Mesodermal cell (in vitro differentiated cells): Measurements from ENCODE around the gene BBS9.

Experiments used
- H3K27ac ChIP-seq: 2 replicates; pipeline ENCODE4 v1.7.0; 2013; ENCODE audit warnings: mild to moderate bottlenecking, low read depth, low read length, moderate library complexity; ENCODE audit not compliant: severe bottlenecking
- H3K36me3 ChIP-seq: 2 replicates; pipeline ENCODE4 v1.7.1; 2013; ENCODE audit warnings: mild to moderate bottlenecking, low read length, moderate library complexity; ENCODE audit not compliant: control insufficient read depth, insufficient read depth
- H3K4me1 ChIP-seq: one replicate; pipeline ENCODE4 v1.7.1; 2013; ENCODE audit warnings: mild to moderate bottlenecking, low read length; ENCODE audit not compliant: insufficient read depth, control insufficient read depth, poor library complexity, severe bottlenecking
- H3K4me3 ChIP-seq: 2 replicates; pipeline ENCODE4 v1.7.0; 2013; ENCODE audit warnings: low read length, control low read depth, mild to moderate bottlenecking; ENCODE audit not compliant: insufficient read depth, poor library complexity, severe bottlenecking; ENCODE audit errors: extremely low read depth
- H3K9me3 ChIP-seq: 2 replicates; pipeline ENCODE4 v1.7.1; 2013; ENCODE audit warnings: mild to moderate bottlenecking, low read length, moderate library complexity; ENCODE audit not compliant: control insufficient read depth
- WGBS, 2 experiments: methylation state at CpG; one replicate each; pipeline ENCODE4 v1.1.5; 2013; ENCODE audit warnings: missing lambda C conversion rate in 2 of 2; ENCODE audit not compliant: insufficient coverage in 2 of 2; 5-methylcytosine and 5-hydroxymethylcytosine counted together

BBS9 gene

DNA sequence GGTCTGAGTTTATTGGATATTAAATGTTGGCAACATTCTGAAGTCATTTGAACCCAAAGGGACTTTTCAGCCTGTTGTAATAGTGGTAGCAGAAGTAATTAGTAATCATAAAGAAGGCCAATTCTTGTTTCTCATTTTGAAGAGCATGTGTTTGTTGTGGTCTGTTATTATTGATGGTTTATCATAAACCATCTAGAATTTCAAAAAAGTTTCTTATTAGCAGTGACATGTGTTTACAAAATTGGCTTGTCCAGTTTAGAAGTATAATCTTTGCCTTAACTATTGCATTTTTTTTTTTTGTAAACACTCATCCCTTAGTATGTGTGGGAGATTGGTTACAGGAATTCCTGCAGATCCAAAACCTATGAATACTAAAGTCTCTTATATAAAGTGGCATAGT, 177.8 kb downstream of the BBS9 start:
- Histone ChIP-seq H3K27ac (no peak overlapping the region), H3K4me3 (no peak overlapping the region), H3K4me1 (no peaks in the 10 kb centered on the region), H3K36me3 (no peaks in the 10 kb centered on the region), H3K9me3 (peaks cover 3% of the 10 kb centered on the region)

GRCh38 chr7:33310546-33310945, 181.2 kb downstream of the BBS9 start:
- Histone ChIP-seq H3K27ac (no peak overlapping the region), H3K36me3 (no peaks in the 10 kb centered on the region), H3K4me3 (no peak overlapping the region), H3K9me3 (no peaks in the 10 kb centered on the region), H3K4me1 (no peaks in the 10 kb centered on the region)
- WGBS, 2 experiments: 80% methylated on average over 1 of the region's 1 CpG; no CpG with 5 or more reads in 1 of the 2 experiments

DNA sequence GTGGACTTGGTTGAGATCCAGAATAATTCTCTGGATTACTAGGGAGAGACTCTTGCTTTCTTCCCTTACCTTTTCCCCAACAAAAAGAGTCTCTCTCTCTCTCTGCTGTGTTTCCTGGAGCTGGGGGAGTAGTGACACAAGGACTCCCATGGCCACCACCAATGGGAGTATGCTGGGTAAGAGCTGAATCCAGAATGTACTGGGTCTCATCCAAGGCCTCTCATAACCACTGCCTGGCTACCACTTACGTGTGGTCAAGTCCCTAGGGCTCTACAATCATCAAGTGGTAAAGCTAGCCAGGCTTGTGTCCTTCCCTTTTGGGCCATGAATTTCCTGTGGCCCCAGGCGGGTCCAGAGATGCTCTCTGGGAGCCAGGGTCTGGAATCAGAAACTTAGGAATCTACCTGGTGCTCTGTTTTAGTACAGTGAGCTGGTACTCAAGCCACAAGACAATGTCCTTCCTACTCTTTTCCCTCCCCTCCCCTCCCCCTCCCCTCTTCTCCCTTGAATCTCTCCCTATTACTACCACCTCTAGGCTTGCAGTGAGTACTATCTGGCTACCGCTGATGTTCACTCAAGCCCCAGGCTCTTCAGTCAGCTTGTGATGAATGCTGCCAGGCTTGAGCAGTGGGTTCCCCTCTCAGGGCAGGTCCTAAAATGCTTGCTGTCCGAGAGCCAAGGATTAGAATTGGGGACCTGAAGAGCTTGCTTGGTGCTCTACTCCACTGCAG, 196.6 kb downstream of the BBS9 start:
- H3K4me1 ChIP-seq: no peaks in the 10 kb centered on the region
- no peaks in the 10 kb centered on the region for H3K36me3 ChIP-seq
- no peak overlapping the region for H3K4me3 ChIP-seq
- WGBS, 2 experiments: 87 to 94% methylated on average over 3 to 4 of the region's 4 CpGs
- no peak overlapping the region for H3K27ac ChIP-seq
- no peaks in the 10 kb centered on the region for H3K9me3 ChIP-seq

DNA sequence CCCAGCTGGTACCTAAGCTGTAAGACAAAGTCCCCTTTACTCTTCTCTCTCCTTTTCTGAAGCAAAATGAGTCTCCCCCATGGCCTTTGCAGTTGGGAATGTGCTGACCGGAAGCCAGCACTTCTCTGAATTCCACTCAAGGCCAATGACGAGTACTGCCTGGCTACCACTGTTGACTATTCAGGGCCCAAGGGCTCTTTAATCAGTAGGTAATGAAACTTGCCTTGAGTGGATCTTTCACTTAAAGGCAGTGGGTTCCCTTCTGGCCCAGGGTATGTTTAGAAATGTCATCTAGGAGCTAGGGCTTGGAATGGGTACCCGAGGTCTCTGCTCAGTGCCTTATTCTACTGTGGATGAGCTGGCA, 197.1 kb downstream of the BBS9 start:
- Histone ChIP-seq H3K4me1 (no peaks in the 10 kb centered on the region), H3K9me3 (no peaks in the 10 kb centered on the region), H3K36me3 (no peaks in the 10 kb centered on the region), H3K4me3 (no peak overlapping the region), H3K27ac (no peak overlapping the region)
- WGBS, 2 experiments: 78 to 100% methylated on average over 2 to 3 of the region's 3 CpGs

- no CpG with 5 or more reads among the region's 1 CpG for WGBS, 2 experiments
- no peak overlapping the region for H3K27ac ChIP-seq
Observed at GRCh38 chr7:33327427-33327826, 198.1 kb downstream of the BBS9 start.

GRCh38 chr7:33334349-33334748, 205.0 kb downstream of the BBS9 start:
- H3K4me1 ChIP-seq: no peaks in the 10 kb centered on the region
- no peaks in the 10 kb centered on the region for H3K36me3 ChIP-seq
- no peak overlapping the region for H3K4me3 ChIP-seq
- H3K27ac ChIP-seq: no peak overlapping the region
- 67% methylated on average over 3 of the region's 3 CpGs; no CpG with 5 or more reads in 1 of the 2 experiments for WGBS, 2 experiments
- H3K9me3 ChIP-seq: no peaks in the 10 kb centered on the region

More at GRCh38 chr7:33327427-33327826, 198.1 kb downstream of the BBS9 start:
- Histone ChIP-seq H3K9me3 (no peaks in the 10 kb centered on the region), H3K36me3 (no peaks in the 10 kb centered on the region), H3K4me3 (no peak overlapping the region), H3K4me1 (no peaks in the 10 kb centered on the region)

DNA sequence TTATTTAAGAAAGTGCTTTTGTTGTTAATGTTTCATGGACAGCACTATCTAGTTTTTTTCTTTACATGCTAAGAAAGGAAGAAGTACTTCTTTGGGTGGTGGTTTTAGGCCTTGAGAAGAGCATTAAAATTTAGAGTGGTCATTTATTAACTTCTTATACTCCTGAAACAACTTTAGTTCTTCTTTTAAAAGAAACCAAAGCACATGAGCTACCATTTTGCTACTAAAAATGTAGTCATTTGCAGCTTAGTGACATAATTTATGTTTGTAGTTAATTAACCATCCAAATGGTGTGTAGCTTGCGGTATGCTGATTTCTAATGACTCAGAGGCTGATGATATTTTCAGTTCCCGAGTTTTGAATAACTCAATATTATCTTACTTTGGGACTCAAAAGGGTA, 207.5 kb downstream of the BBS9 start:
- Histone ChIP-seq H3K4me3 (no peak overlapping the region), H3K27ac (no peak overlapping the region), H3K36me3 (no peaks in the 10 kb centered on the region), H3K4me1 (no peaks in the 10 kb centered on the region), H3K9me3 (no peaks in the 10 kb centered on the region)
- WGBS, 2 experiments: no CpG with 5 or more reads among the region's 2 CpGs

- Histone ChIP-seq H3K27ac (no peak overlapping the region), H3K4me3 (no peak overlapping the region), H3K36me3 (no peaks in the 10 kb centered on the region), H3K4me1 (no peaks in the 10 kb centered on the region), H3K9me3 (no peaks in the 10 kb centered on the region)
- WGBS, 2 experiments: 89 to 100% methylated on average over 3 of the region's 3 CpGs
Observed at GRCh38 chr7:33339074-33339790, 209.9 kb downstream of the BBS9 start.

DNA sequence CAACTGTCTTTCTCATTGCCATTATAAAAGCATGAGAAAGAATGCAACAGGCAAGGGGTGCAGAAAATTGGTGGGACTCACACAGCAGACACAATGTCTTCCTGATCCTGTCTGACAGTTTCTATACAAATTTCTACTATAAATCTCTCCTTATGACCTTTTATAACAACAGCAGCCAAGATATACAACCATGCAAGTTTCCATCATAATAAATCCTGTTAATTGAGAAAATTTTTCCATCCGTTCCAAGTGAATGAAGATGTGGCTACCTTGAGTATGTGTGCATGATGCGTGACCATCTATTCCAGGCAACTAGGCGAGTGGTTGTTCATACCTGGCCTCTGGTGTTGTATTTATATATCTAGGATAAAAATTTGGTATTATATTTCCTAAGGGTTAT, 216.7 kb downstream of the BBS9 start:
- no CpG with 5 or more reads among the region's 3 CpGs for WGBS, 2 experiments

DNA sequence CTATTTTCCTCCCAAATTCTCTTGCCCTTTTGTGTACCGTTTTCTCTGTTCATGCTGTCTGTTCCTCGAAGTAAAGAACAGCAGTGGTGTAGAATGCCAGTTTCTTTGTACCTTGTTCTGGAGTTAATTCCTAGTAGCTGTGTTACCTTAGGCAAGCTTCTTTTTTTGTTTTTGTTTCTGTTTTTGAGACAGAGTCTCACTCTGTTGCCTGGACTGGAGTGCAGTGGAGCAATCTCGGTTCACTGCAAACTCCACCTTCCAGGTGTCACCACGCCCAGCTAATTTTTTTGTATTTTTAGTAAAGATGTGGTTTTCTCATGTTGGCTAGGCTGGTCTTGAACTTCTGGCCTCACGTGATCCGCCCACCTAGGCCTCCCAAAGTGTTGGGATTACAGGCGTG, 221.2 kb downstream of the BBS9 start:
- Histone ChIP-seq H3K36me3 (no peaks in the 10 kb centered on the region), H3K9me3 (no peaks in the 10 kb centered on the region), H3K4me3 (no peak overlapping the region), H3K27ac (no peak overlapping the region), H3K4me1 (no peaks in the 10 kb centered on the region)
- 87 to 93% methylated on average over 2 to 3 of the region's 7 CpGs for WGBS, 2 experiments

More for the DNA sequence above, 216.7 kb downstream of the BBS9 start:
- no peaks in the 10 kb centered on the region for H3K36me3 ChIP-seq
- H3K27ac ChIP-seq: no peak overlapping the region
- no peaks in the 10 kb centered on the region for H3K9me3 ChIP-seq
- no peak overlapping the region for H3K4me3 ChIP-seq
- no peaks in the 10 kb centered on the region for H3K4me1 ChIP-seq

DNA sequence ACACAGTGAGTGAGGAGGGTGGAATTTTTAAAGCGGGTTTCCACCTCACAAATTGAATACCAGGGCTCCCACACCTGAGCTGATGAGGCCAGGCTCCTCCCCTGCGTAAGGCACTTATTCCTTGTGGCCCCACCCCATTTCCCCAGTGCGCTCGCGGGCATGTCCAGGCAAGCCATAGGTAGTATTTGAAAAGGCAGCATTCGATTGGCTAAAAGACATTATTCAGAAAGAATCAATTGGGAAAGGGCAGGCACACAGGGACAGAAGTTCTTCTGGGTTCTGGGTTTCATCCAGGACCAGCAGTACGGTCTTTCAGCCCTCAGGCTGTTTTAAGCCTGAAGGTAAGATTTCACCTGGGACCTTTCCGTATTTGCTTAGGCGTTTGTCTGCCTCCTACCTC, 222.3 kb downstream of the BBS9 start:
- H3K9me3 ChIP-seq: no peaks in the 10 kb centered on the region
- no peaks in the 10 kb centered on the region for H3K36me3 ChIP-seq
- no peaks in the 10 kb centered on the region for H3K4me1 ChIP-seq
- no peak overlapping the region for H3K27ac ChIP-seq
- WGBS, 2 experiments: 90 to 93% methylated on average over 2 to 5 of the region's 9 CpGs
- H3K4me3 ChIP-seq: no peak overlapping the region
